K562 (cell line): Measurements from ENCODE around the gene TGM5. TPM values are rescaled to one million over a fixed set of nuclear protein-coding genes. Genes with fewer than 3 reads are reported as not detected.
A peak's percentile ranks its signal among the peaks of the same experiment; 100 is the strongest.

ENCODE experiments used
- ATAC-seq: fragments of 200-7000 bp; cut with Tn5 transposase; 3 replicates; pipeline ENCODE4 v1.9.1; 2020; ENCODE audit warnings: moderate library complexity
- BruUV-seq: library from RNA; stranded (reverse); fragments of 400-500 nt; replicated peaks from 2 replicates; lab custom pipeline; 2021; lab: Mats Ljungman, UMichigan
- CTCF ChIA-PET: fragments of 300-600 bp; formaldehyde crosslinking; extraction: SDS; loops from one replicate; lab custom pipeline; 2021; ENCODE audit warnings: low intra/inter-chr PET ratio; lab: Yijun Ruan, JAX
- POLR2A ChIA-PET: fragments of 300-600, 350-650 bp; sonication (Branson Sonifier 250); formaldehyde crosslinking; extraction: SDS; loops from one replicate; lab custom pipeline; 2021; ENCODE audit warnings: antibody characterized with exemption, inconsistent platforms; lab: Yijun Ruan, JAX
- DNase-seq, 4 experiments: peaks; one replicate each; pipeline versions ENCODE4 v3.0.0 to v3.0.0-alpha.2; 2011 to 2018; ENCODE audit warnings: low spot score in 3 of 4, mixed read lengths in 3 of 4; ENCODE audit errors: extremely low read depth in 1 of 4
- FAIRE-seq: peaks from 2 replicates; lab custom pipeline; 2011; peaks lifted over from hg19 to GRCh38; lab: Jason Lieb, UNC
- H2AFZ ChIP-seq: 2 replicates; pipeline ENCODE4 v1.6.0; 2011; ENCODE audit warnings: low read depth, low read length, control low read depth, inconsistent platforms
- H3K27ac ChIP-seq: fragments of 200-600 bp; 3 replicates; pipeline ENCODE4 v1.8.0; 2011; ENCODE audit warnings: low read depth, mild to moderate bottlenecking, control low read depth, inconsistent platforms, low read length, moderate library complexity, mixed read lengths; ENCODE audit errors: extremely low read depth
- H3K27me3 ChIP-seq, 2 experiments: fragments of 300-600 bp in 1 of 2; 2 replicates in 1 of 2; 3 replicates in 1 of 2; pipeline versions ENCODE4 v1.6.0 to v1.8.0; 2011; ENCODE audit warnings: inconsistent platforms in 2 of 2, low read length in 2 of 2, mild to moderate bottlenecking in 1 of 2, mixed read lengths in 1 of 2, moderate library complexity in 1 of 2; ENCODE audit not compliant: control insufficient read depth in 2 of 2, insufficient read depth in 2 of 2
- H3K36me3 ChIP-seq: fragments of 300-600 bp; 3 replicates; pipeline ENCODE4 v1.8.0; 2011; ENCODE audit warnings: mild to moderate bottlenecking, low read length, inconsistent platforms; ENCODE audit not compliant: control insufficient read depth, insufficient read depth
- H3K4me1 ChIP-seq, 2 experiments: fragments of 200-600 bp in 1 of 2; replicated peaks in 1 of 2; 2 replicates in 1 of 2; 3 replicates in 1 of 2; pipeline versions ENCODE4 v1.5.1 to v1.8.0; 2011; ENCODE audit warnings: inconsistent platforms in 2 of 2, low read length in 2 of 2, mild to moderate bottlenecking in 1 of 2, mixed read lengths in 1 of 2, moderate library complexity in 1 of 2; ENCODE audit not compliant: control insufficient read depth in 2 of 2, insufficient read depth in 2 of 2
- H3K4me2 ChIP-seq: 2 replicates; pipeline ENCODE4 v1.6.1; 2011; ENCODE audit warnings: low read length, control low read depth, inconsistent platforms, mixed read lengths; ENCODE audit not compliant: insufficient read depth
- H3K4me3 ChIP-seq: fragments of 200-600 bp; sonication (generic), shearing (Covaris generic); 2 replicates; pipeline ENCODE4 v1.5.1; 2016; ENCODE audit warnings: control low read depth, inconsistent platforms
- H3K79me2 ChIP-seq: fragments of 200-600 bp; 3 replicates; pipeline ENCODE4 v1.8.0; 2011; ENCODE audit warnings: low read length, inconsistent platforms; ENCODE audit not compliant: control insufficient read depth, insufficient read depth
- H3K9ac ChIP-seq, 2 experiments: 2 replicates each; pipeline versions ENCODE4 v1.6.0 to v1.6.1; 2011; ENCODE audit warnings: low read depth in 2 of 2, low read length in 2 of 2, control low read depth in 1 of 2, inconsistent platforms in 1 of 2, mild to moderate bottlenecking in 1 of 2, mixed read lengths in 1 of 2; ENCODE audit not compliant: insufficient read depth in 1 of 2
- H3K9me1 ChIP-seq: one replicate; pipeline ENCODE4 v1.6.0; 2011; ENCODE audit warnings: inconsistent platforms, mild to moderate bottlenecking, low read length, moderate library complexity; ENCODE audit not compliant: control insufficient read depth, insufficient read depth
- H3K9me3 ChIP-seq: replicated peaks from 2 replicates; pipeline ENCODE4 v1.5.1; 2011; ENCODE audit warnings: low read depth, low read length, inconsistent platforms; ENCODE audit not compliant: control insufficient read depth, insufficient read depth
- H4K20me1 ChIP-seq: replicated peaks from 2 replicates; pipeline ENCODE4 v1.6.1; 2011; ENCODE audit warnings: low read length, inconsistent platforms, mixed read lengths; ENCODE audit not compliant: control insufficient read depth, insufficient read depth
- KDM1A ChIP-seq, 2 experiments: fragments of 450-650 bp; IDR thresholded peaks; 2 replicates each; pipeline ENCODE4 v1.6.1; 2016; ENCODE audit warnings: mild to moderate bottlenecking in 2 of 2
- NFIC ChIP-seq: fragments of 450-650 bp; IDR thresholded peaks from 2 replicates; pipeline ENCODE4 v1.6.1; 2017; ENCODE audit warnings: mild to moderate bottlenecking, inconsistent platforms
- TBP ChIP-seq: optimal IDR thresholded peaks from 2 replicates; pipeline ENCODE3; 2011; ENCODE audit warnings: low read depth, low read length, improper control_type of control experiment
- ZBTB7A ChIP-seq: IDR thresholded peaks from 2 replicates; pipeline ENCODE4 v1.6.1; 2011; ENCODE audit warnings: low read depth, mild to moderate bottlenecking, low read length, moderate library complexity, borderline replicate concordance; ENCODE audit not compliant: control insufficient read depth
- ZNF408 ChIP-seq: fragments of 250-450 bp; sonication (Bioruptor Pico); IDR thresholded peaks from 2 replicates; pipeline ENCODE4 v1.4.0; 2020; ENCODE audit warnings: low read depth, mild to moderate bottlenecking, moderate library complexity
- WGBS: fragments of 100-300 bp; shearing (Covaris generic); methylation state at CpG from one replicate; pipeline ENCODE4 v1.1.6; 2016; ENCODE audit warnings: low coverage, mixed read lengths; ENCODE audit not compliant: insufficient coverage; ENCODE audit errors: missing lambda C conversion rate; 5-methylcytosine and 5-hydroxymethylcytosine counted together
- in situ Hi-C: fragments of 300-500 bp; cut with MboI; formaldehyde crosslinking; loops from 4 replicates; pipeline ENCODE4 v1.15.0; 2018; ENCODE audit warnings: inconsistent platforms, mixed read lengths
- intact Hi-C: fragments of 100-400 bp; cut with micrococcal nuclease; formaldehyde crosslinking; loops from 2 replicates; pipeline ENCODE4 v1.14.2; 2022
- polyA plus RNA-seq, 8 experiments: library from polyadenylated mRNA; depleted of rRNA in 4 of 8; stranded (reverse) in 5 of 8; unstranded in 3 of 8; fragments of >200 nt; fragmentation: Nextera tagmentation in 2 of 8; fragmentation: Illumina TruSeq in 1 of 8; extraction: Ambion mirVana in 2 of 8; extraction: Trizol in 1 of 8; gene quantifications; 2 replicates each; pipeline versions ENCODE4 v1.2.1 to v1.2.3, GENCODE V29; 2011 to 2014; ENCODE audit warnings: inconsistent platforms in 1 of 8, missing spikeins in 1 of 8
- total RNA-seq, 7 experiments: library from RNA; depleted of rRNA in 6 of 7; stranded (reverse); fragments of >200 nt in 6 of 7; fragmentation: Illumina TruSeq in 2 of 7; extraction: Trizol in 2 of 7; gene quantifications; 2 replicates each; pipeline versions ENCODE4 v1.2.1 to v1.2.3, GENCODE V29; 2011 to 2021; ENCODE audit warnings: low replicate concordance in 1 of 7
- TF ChIP-seq, protein P1 (sequence below), 2 experiments: fragments of 450-650 bp; IDR thresholded peaks; 2 replicates each; pipeline ENCODE4 v1.6.1; 2016; ENCODE audit warnings: mild to moderate bottlenecking in 2 of 2, borderline replicate concordance in 1 of 2, low read depth in 1 of 2, moderate library complexity in 1 of 2

TGM5 gene
- total and polyA plus RNA-seq, 9 of the 15 experiments (the other 6 are each of a cell fraction or from before 2014, with no cell fraction given): 0.03 to 0.10 (median 0.07) TPM; not detected in 6

DNA sequence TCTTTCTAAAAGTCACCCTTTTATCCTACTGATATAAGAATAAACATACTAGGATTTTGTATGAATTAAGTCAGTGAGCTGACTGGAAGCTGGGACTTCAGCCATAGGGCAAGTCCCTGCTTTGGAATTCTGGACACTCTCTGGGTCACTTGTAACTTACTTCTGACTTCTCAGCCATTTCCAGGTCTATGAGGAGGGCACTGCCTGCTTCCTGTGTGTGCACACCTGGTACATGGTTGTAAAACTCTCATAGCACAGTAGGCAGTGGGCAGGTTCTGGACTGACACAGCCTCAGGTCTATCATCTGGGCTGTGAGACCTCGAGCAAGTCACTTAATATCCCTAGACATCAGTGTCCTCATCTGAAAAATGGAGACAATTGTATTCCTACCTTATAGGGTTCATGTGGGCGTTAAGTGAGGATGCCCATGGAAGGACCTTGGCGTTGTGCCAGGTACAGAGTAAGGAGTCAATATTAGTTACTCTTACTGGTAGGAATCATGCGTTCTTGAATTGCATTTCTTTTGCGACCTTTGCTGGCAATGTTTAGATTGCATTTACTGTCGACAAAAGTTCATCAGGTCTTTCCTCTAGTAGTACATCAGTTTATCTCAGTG, 27.5 kb upstream of the TGM5 start:
- BruUV-seq: no TSS peak
- peak; percentile 65 for FAIRE-seq
- TF ChIP-seq KDM1A (IDR thresholded peaks at IDR 0.05) (no peak), NFIC (peak; percentile 87)
- TF ChIP-seq, all 486 proteins: peak for 1
- Histone ChIP-seq H4K20me1 (no peaks in the 10 kb centered on the region), H3K79me2 (no peaks in the 10 kb centered on the region), H3K4me3 (no peak overlapping the region), H3K36me3 (no peaks in the 10 kb centered on the region), H3K9me3 (no peaks in the 10 kb centered on the region), H2AFZ (no peak overlapping the region), H3K4me2 (0 out of 2 replicates have a peak overlapping the region, but pooled peaks have one; percentile 3), H3K9ac (no peak overlapping the region), H3K27me3 (peaks cover 9 to 15% of the 10 kb centered on the region in 2 experiments; a peak in 4 of 5 replicates), H3K27ac (no peak overlapping the region), H3K9me1 (no peaks in the 10 kb centered on the region), H3K4me1 (peaks cover 0 to 5% of the 10 kb centered on the region in 2 experiments; a peak in 3 of 5 replicates)
- ChIA-PET CTCF (no interaction called here), POLR2A (no interaction called here)
- in situ Hi-C loops: no loop called here
- ATAC-seq: no peak
- DNase-seq: no peak
- 20% methylated on average over 6 of the region's 6 CpGs for WGBS
- intact Hi-C loops: no loop called here

DNA sequence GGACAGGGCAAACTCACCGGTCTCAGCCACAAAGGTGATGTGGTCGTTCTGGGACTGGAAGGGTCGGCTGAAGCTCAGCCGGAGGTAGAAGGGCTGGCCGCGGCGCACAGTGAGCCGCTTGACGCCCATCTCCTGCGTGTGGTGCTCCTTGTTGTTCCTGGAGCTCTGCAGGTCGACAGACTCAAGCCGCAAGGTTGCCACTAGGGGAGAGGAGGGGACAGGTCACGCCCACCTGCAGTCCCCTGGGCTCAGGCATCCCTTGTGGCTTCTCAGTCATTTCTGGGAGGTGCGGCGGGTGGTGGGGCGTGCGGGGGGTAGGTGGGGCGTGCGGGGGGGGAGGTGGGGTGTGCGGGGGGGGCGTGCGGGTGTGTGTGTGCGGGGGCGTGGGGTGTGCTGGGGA, 26.7 kb upstream of the TGM5 start:
- Histone ChIP-seq H3K4me1 (peaks cover 0 to 5% of the 10 kb centered on the region in 2 experiments; a peak in 3 of 5 replicates), H3K79me2 (no peaks in the 10 kb centered on the region), H3K4me2 (no peak overlapping the region), H3K27me3 (peaks cover 9 to 15% of the 10 kb centered on the region in 2 experiments; a peak in 4 of 5 replicates), H4K20me1 (no peaks in the 10 kb centered on the region), H3K36me3 (no peaks in the 10 kb centered on the region), H3K27ac (no peak overlapping the region), H3K9me1 (no peaks in the 10 kb centered on the region), H3K9me3 (no peaks in the 10 kb centered on the region), H2AFZ (peak overlapping the region; percentile 63; the same call in 1 of the 2 replicates), H3K9ac (peak overlapping the region in 1 of 2 experiments; percentile 79; a peak in 1 of 4 replicates), H3K4me3 (no peak overlapping the region)
- BruUV-seq: no TSS peak
- 9% methylated on average over 14 of the region's 24 CpGs for WGBS
- ATAC-seq: peak; percentile 91
- ChIA-PET POLR2A (interaction anchor here (1.0 to 1.5 kb wide), 2 partner anchors 37 to 77 kb away, joined by 3 to 5 read pairs; no protein-coding TSS in a partner anchor), CTCF (no interaction called here)
- DNase-seq: peak; percentile 57 to 88 (median 71)
- intact Hi-C loops: no loop called here
- FAIRE-seq: no peak
- in situ Hi-C loops: no loop called here
- TF ChIP-seq, protein P1, sequence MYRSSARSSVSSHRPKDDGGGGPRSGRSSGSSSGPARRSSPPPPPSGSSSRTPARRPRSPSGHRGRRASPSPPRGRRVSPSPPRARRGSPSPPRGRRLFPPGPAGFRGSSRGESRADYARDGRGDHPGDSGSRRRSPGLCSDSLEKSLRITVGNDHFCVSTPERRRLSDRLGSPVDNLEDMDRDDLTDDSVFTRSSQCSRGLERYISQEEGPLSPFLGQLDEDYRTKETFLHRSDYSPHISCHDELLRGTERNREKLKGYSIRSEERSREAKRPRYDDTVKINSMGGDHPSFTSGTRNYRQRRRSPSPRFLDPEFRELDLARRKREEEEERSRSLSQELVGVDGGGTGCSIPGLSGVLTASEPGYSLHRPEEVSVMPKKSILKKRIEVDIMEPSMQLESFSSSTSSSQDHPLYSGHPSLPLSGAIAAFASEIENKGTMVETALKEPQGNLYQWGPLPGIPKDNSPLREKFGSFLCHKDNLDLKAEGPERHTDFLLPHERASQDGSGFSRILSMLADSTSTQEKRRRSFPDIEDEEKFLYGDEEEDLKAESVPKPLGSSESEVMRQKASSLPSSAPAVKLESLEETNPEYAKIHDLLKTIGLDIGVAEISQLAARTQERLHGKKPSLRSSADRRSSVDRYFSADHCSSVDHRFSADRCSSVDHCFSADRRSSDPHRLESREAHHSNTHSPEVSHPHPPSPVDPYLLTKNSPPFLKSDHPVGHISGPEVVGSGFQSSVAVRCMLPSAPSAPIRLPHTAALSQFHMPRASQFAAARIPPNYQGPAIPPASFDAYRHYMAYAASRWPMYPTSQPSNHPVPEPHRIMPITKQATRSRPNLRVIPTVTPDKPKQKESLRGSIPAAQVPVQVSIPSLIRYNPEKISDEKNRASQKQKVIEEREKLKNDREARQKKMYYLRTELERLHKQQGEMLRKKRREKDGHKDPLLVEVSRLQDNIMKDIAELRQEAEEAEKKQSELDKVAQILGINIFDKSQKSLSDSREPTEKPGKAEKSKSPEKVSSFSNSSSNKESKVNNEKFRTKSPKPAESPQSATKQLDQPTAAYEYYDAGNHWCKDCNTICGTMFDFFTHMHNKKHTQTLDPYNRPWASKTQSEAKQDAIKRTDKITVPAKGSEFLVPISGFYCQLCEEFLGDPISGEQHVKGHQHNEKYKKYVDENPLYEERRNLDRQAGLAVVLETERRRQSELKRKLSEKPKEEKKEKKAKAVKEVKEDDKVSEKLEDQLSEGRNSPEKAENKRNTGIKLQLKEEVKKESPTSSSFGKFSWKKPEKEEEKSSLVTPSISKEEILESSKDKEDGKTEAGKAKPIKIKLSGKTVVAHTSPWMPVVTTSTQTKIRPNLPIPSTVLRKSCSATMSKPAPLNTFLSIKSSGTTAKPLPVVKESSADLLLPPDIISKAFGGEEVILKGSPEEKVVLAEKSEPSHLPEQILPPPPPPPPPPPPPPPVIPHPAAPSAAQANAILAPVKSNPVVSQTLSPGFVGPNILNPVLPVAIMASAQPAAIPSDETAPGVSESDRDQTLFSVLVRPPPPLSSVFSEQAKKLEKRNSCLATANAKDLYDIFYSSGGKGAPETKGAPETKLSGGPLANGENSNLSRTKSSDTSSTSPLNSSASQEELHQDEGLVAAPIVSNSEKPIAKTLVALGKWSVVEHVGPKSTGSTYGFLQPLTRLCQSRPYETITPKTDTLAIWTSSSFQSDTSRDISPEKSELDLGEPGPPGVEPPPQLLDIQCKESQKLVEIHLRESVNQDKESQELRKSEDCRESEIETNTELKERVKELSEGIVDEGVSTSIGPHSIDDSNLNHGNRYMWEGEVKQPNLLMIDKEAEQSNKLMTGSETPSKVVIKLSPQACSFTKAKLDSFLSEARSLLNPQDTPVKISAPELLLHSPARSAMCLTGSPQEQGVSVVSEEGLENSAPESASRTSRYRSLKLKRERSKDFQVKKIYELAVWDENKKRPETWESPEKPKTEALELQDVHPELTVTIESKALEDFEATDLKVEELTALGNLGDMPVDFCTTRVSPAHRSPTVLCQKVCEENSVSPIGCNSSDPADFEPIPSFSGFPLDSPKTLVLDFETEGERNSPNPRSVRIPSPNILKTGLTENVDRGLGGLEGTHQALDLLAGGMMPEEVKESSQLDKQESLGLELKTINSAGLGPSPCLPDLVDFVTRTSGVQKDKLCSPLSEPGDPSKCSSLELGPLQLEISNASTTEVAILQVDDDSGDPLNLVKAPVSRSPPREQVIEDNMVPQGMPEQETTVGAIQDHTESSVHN (IDR thresholded peaks at IDR 0.05; ENCODE audit: borderline replicate concordance in 1 of 2, low read depth in 1 of 2): no peak
- TF ChIP-seq ZBTB7A (peak; percentile 63; the same call in 1 of the 2 replicates), ZNF408 (CRISPR knock-in tag) (no peak), TBP (peak; percentile 28)
